Sigmoid colon (tissue), 4 donors: ENCODE results near the gene FILIP1.

Experiments used
- POLR2A ChIP-seq, 2 donors: fragments of 450-650 bp; IDR thresholded peaks; one replicate each; pipeline ENCODE4 v1.6.1; 2016; ENCODE audit warnings: antibody characterized with exemption in 2 of 2, mild to moderate bottlenecking in 2 of 2, moderate library complexity in 2 of 2
- POLR2AphosphoS5 ChIP-seq, 4 donors: sonication (generic); formaldehyde crosslinking; IDR thresholded peaks; one replicate each; pipeline ENCODE4 v1.6.1; 2017; ENCODE audit warnings: antibody characterized with exemption in 4 of 4
- TF ChIP-seq, protein P1 (sequence below), 4 experiments: fragments of 450-650 bp in 3 of 4; fragments of 200-600 bp in 1 of 4; IDR thresholded peaks; one replicate each; pipeline ENCODE4 v1.5.1; 2016 to 2019; ENCODE audit warnings: antibody characterized with exemption in 4 of 4, mild to moderate bottlenecking in 3 of 4, moderate library complexity in 2 of 4

DNA sequence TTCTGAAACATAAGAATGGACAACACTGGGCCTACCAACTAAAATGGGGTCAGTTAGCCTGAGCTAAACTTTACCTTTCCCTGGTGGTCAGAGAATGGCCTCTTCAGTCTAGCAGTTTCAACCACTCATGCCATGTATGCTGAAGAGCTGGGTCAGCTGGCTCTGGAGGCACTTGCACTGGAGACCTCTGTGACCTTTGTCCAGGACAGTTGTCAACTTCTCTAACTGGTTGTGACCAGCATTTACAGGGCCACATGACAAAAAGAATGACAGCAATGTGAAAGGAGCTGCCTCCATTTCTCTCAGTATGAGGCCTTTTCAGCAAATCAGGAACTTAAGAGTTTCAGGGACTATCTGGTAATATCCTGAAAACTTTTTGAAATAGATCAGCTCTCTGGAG, 149.1 kb downstream of the FILIP1 start:
- TF ChIP-seq, protein P1, sequence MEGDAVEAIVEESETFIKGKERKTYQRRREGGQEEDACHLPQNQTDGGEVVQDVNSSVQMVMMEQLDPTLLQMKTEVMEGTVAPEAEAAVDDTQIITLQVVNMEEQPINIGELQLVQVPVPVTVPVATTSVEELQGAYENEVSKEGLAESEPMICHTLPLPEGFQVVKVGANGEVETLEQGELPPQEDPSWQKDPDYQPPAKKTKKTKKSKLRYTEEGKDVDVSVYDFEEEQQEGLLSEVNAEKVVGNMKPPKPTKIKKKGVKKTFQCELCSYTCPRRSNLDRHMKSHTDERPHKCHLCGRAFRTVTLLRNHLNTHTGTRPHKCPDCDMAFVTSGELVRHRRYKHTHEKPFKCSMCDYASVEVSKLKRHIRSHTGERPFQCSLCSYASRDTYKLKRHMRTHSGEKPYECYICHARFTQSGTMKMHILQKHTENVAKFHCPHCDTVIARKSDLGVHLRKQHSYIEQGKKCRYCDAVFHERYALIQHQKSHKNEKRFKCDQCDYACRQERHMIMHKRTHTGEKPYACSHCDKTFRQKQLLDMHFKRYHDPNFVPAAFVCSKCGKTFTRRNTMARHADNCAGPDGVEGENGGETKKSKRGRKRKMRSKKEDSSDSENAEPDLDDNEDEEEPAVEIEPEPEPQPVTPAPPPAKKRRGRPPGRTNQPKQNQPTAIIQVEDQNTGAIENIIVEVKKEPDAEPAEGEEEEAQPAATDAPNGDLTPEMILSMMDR (IDR thresholded peaks at IDR 0.05) = no peak
- no peak for TF ChIP-seq POLR2A (IDR thresholded peaks at IDR 0.05)
- TF ChIP-seq POLR2AphosphoS5 (IDR thresholded peaks at IDR 0.05) = no peak
